Testis (tissue), 3 donors: ENCODE measurements around the gene CD27. TPM values are rescaled to one million over a fixed set of nuclear protein-coding genes. Genes with fewer than 3 reads are reported as not detected.
"Not testable (repeated sequence)": the region's sequence is repeated elsewhere in the genome, so short reads cannot be mapped to it uniquely, and the experiment has no call there.

Experiments
- DNase-seq: peaks from one replicate; pipeline ENCODE4 v3.0.0-alpha.2; 2019
- H3K27ac ChIP-seq, 2 donors: fragments of 200-600 bp; sonication (generic); one replicate each; pipeline ENCODE4 v1.5.1; 2019
- H3K27me3 ChIP-seq: fragments of 200-600 bp; sonication (generic); one replicate; pipeline ENCODE4 v1.5.1; 2019
- H3K36me3 ChIP-seq: fragments of 200-600 bp; sonication (generic); one replicate; pipeline ENCODE4 v1.5.1; 2017; ENCODE audit warnings: low read depth; ENCODE audit errors: missing control alignments
- H3K4me1 ChIP-seq: fragments of 200-600 bp; sonication (generic); one replicate; pipeline ENCODE4 v1.5.1; 2019
- H3K4me3 ChIP-seq, 2 donors: fragments of 200-600 bp; sonication (generic); one replicate each; pipeline ENCODE4 v1.5.1; 2017 to 2019
- H3K9me3 ChIP-seq: fragments of 200-600 bp; sonication (generic); one replicate; pipeline ENCODE4 v1.5.1; 2017
- POLR2A ChIP-seq: fragments of 450-650 bp; IDR thresholded peaks from one replicate; pipeline ENCODE4 v1.6.1; 2017; ENCODE audit warnings: antibody characterized with exemption, mild to moderate bottlenecking, moderate library complexity
- WGBS, 2 donors: methylation state at CpG; one replicate each; pipeline ENCODE4 v1.1.5; 2018; 5-methylcytosine and 5-hydroxymethylcytosine counted together
- intact Hi-C: fragments of 100-400 bp; cut with DNase I; formaldehyde crosslinking; loops from one replicate; pipeline ENCODE4 v1.15.1; 2023; ENCODE audit warnings: low total_unique reads
- polyA plus RNA-seq: library from polyadenylated mRNA; stranded (reverse); fragments of 350-450 nt; fragmentation: Illumina TruSeq; extraction: RNeasy Lipid Tissue Mini Kit (QIAGEN cat#74804); gene quantifications from one replicate; pipeline ENCODE4 v1.2.3, GENCODE V29; 2014; ENCODE audit warnings: low read depth, low replicate concordance; ENCODE audit not compliant: insufficient read depth
- total RNA-seq, 2 donors: library from RNA; depleted of rRNA; stranded (reverse); fragments of >200 nt; gene quantifications; one replicate each; pipeline ENCODE4 v1.2.3, GENCODE V29; 2016
- TF ChIP-seq, protein P1 (sequence below), 3 experiments: fragments of 450-650 bp in 2 of 3; fragments of 200-600 bp in 1 of 3; sonication (generic) in 1 of 3; IDR thresholded peaks; one replicate each; pipeline ENCODE4 v1.5.1; 2016 to 2019; ENCODE audit warnings: antibody characterized with exemption in 3 of 3, mild to moderate bottlenecking in 2 of 3, moderate library complexity in 1 of 3

CD27 gene
- total and polyA plus RNA-seq, 3 donors from 2014 or later = 0.74 to 3.7 TPM; not detected in 1

- Histone ChIP-seq H3K36me3 (no peaks in the 10 kb centered on the region), H3K4me1 (no peaks in the 10 kb centered on the region), H3K27me3 (no peaks in the 10 kb centered on the region), H3K4me3 (no peak overlapping the region), H3K27ac (no peak overlapping the region), H3K9me3 (no peaks in the 10 kb centered on the region)
- no peak for TF ChIP-seq POLR2A
- TF ChIP-seq, protein P1, sequence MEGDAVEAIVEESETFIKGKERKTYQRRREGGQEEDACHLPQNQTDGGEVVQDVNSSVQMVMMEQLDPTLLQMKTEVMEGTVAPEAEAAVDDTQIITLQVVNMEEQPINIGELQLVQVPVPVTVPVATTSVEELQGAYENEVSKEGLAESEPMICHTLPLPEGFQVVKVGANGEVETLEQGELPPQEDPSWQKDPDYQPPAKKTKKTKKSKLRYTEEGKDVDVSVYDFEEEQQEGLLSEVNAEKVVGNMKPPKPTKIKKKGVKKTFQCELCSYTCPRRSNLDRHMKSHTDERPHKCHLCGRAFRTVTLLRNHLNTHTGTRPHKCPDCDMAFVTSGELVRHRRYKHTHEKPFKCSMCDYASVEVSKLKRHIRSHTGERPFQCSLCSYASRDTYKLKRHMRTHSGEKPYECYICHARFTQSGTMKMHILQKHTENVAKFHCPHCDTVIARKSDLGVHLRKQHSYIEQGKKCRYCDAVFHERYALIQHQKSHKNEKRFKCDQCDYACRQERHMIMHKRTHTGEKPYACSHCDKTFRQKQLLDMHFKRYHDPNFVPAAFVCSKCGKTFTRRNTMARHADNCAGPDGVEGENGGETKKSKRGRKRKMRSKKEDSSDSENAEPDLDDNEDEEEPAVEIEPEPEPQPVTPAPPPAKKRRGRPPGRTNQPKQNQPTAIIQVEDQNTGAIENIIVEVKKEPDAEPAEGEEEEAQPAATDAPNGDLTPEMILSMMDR (IDR thresholded peaks at IDR 0.05) = no peak
- DNase-seq = no peak
- 77 to 82% methylated on average over 11 to 20 of the region's 20 CpGs for WGBS, 2 donors
- intact Hi-C loops = no loop called here
Measured at GRCh38 chr12:6478416-6478815, 33.7 kb downstream of the CD27 start.

GRCh38 chr12:6488240-6488639, 43.5 kb downstream of the CD27 start:
- no peak for DNase-seq
- no peaks in the 10 kb centered on the region for H3K4me1 ChIP-seq
- no peaks in the 10 kb centered on the region for H3K36me3 ChIP-seq
- H3K27me3 ChIP-seq = no peaks in the 10 kb centered on the region
- H3K4me3 ChIP-seq = no peak overlapping the region
- WGBS, 2 donors = 83 to 85% methylated on average over 1 of the region's 1 CpG
- intact Hi-C loops = no loop called here
- no peak overlapping the region for H3K27ac ChIP-seq
- no peaks in the 10 kb centered on the region for H3K9me3 ChIP-seq
- no peak for TF ChIP-seq POLR2A
- TF ChIP-seq, protein P1 (IDR thresholded peaks at IDR 0.05) = no peak

- whole genome bisulfite sequencing, 2 donors = 67 to 72% methylated on average over 4 of the region's 4 CpGs
- Histone ChIP-seq H3K36me3 (no peaks in the 10 kb centered on the region), H3K27ac (no peak overlapping the region), H3K27me3 (no peaks in the 10 kb centered on the region), H3K4me3 (no peak overlapping the region), H3K9me3 (no peaks in the 10 kb centered on the region), H3K4me1 (peaks cover 2% of the 10 kb centered on the region)
- no peak for DNase-seq
- TF ChIP-seq, protein P1 (IDR thresholded peaks at IDR 0.05) = no peak
- TF ChIP-seq POLR2A = no peak
- intact Hi-C loops = no loop called here
Measured at GRCh38 chr12:6489449-6489848, 44.7 kb downstream of the CD27 start.

DNA sequence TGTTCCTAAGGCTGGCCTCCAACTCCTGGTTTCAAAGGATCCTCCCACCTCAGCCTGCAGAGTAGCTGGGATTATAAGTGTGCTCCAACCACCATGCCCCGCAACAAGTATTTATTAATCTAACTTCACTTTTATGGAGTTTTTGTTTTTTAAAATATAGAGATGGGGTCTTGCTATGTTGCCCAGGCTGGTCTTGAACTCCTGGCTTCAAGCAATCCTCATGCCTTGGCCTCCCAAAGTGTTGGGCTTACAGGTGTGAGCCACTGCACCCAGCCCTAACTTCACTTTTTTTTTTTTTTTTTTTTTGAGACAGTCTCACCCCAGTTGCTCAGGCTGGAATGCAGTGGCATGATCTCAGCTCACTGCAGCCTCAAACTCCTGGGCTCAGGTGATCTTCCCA, 45.9 kb downstream of the CD27 start:
- intact Hi-C loops, DNase-seq, H3K36me3 ChIP-seq, H3K27me3 ChIP-seq, H3K27ac ChIP-seq, H3K4me1 ChIP-seq, H3K4me3 ChIP-seq, H3K9me3 ChIP-seq: not testable (repeated sequence)
- WGBS, 2 donors = 90 to 93% methylated on average over 1 of the region's 1 CpG

- intact Hi-C loops = no loop called here
- WGBS, 2 donors = 0 to 4% methylated on average over 30 to 39 of the region's 39 CpGs
- Histone ChIP-seq H3K36me3 (no peaks in the 10 kb centered on the region), H3K4me3 (peak within 1 kb of the TSS; percentile 72 to 86), H3K9me3 (no peaks in the 10 kb centered on the region), H3K27me3 (no peaks in the 10 kb centered on the region), H3K4me1 (peaks cover 7% of the 10 kb centered on the region), H3K27ac (peak within 1 kb of the TSS; percentile 82 to 99)
- TF ChIP-seq POLR2A = no peak
- TF ChIP-seq, protein P1 (IDR thresholded peaks at IDR 0.05) = no peak
- peak; percentile 99 for DNase-seq
Measured at GRCh38 chr12:6492838-6493496, 48.2 kb downstream of the CD27 start, which contains the start of gene MRPL51. TSS of gene MRPL51 (minus strand) at chr12:6493262. CDS start at chr12:6493136, 126 bp downstream.
